GM12878 (cell line): ENCODE data around the gene NKAIN1. TPM values are rescaled to one million over a fixed set of nuclear protein-coding genes. Genes with fewer than 3 reads are reported as not detected.

ENCODE experiments used
- CREB1 ChIP-seq: IDR thresholded peaks from 2 replicates; pipeline ENCODE4 v1.6.1; 2012; ENCODE audit warnings: low read depth, mild to moderate bottlenecking, inconsistent platforms
- GABPA ChIP-seq: IDR thresholded peaks from 2 replicates; pipeline ENCODE4 v1.6.1; 2014; ENCODE audit warnings: antibody characterized with exemption, low read depth, mild to moderate bottlenecking, inconsistent platforms
- JUNB ChIP-seq: IDR thresholded peaks from 2 replicates; pipeline ENCODE4 v1.6.1; 2016; ENCODE audit warnings: antibody characterized with exemption, mild to moderate bottlenecking
- JUND ChIP-seq: IDR thresholded peaks from 2 replicates; pipeline ENCODE4 v1.6.1; 2012; ENCODE audit warnings: low read depth, mild to moderate bottlenecking, low read length, improper control_type of control experiment, moderate library complexity
- KLF5 ChIP-seq: fragments of 450-650 bp; IDR thresholded peaks from 2 replicates; pipeline ENCODE4 v1.6.1; 2014; ENCODE audit warnings: mild to moderate bottlenecking; ENCODE audit not compliant: partially characterized antibody
- MXI1 ChIP-seq: fragments of 150-350 bp; IDR thresholded peaks from 2 replicates; pipeline ENCODE4 v1.6.1; 2011; ENCODE audit warnings: low read depth, mild to moderate bottlenecking, inconsistent platforms, low read length, improper control_type of control experiment
- MYB ChIP-seq: fragments of 150-350 bp; IDR thresholded peaks from 2 replicates; pipeline ENCODE4 v1.6.1; 2014; ENCODE audit warnings: mild to moderate bottlenecking, low read depth, low read length, borderline replicate concordance
- NR2C2 ChIP-seq: IDR thresholded peaks from 2 replicates; pipeline ENCODE4 v1.6.1; 2011; ENCODE audit warnings: borderline replicate concordance, low read depth; ENCODE audit not compliant: control insufficient read depth, insufficient read length
- RFX5 ChIP-seq: IDR thresholded peaks from 2 replicates; pipeline ENCODE4 v1.6.1; 2011; ENCODE audit warnings: low read depth, low read length, improper control_type of control experiment
- SP1 ChIP-seq: IDR thresholded peaks from one replicate; pipeline ENCODE4 v1.6.1; 2011; ENCODE audit warnings: low read depth, low read length
- TCF3 ChIP-seq: IDR thresholded peaks from 2 replicates; pipeline ENCODE4 v1.6.1; 2012; ENCODE audit warnings: low read depth, mild to moderate bottlenecking, low read length, borderline replicate concordance; ENCODE audit not compliant: insufficient read depth
- ZNF622 ChIP-seq: fragments of 450-650 bp; IDR thresholded peaks from 2 replicates; pipeline ENCODE4 v1.6.1; 2017; ENCODE audit warnings: mild to moderate bottlenecking, inconsistent platforms
- polyA plus RNA-seq, 11 experiments: library from polyadenylated mRNA; depleted of rRNA in 4 of 11; unstranded in 6 of 11; stranded (reverse) in 5 of 11; fragments of >200 nt; fragmentation: Nextera tagmentation in 4 of 11; fragmentation: Illumina TruSeq in 1 of 11; extraction: Ambion mirVana in 4 of 11; extraction: Trizol in 1 of 11; gene quantifications; 1 replicate in 1 of 11; 2 replicates in 10 of 11; pipeline versions ENCODE4 v1.2.1 to v1.2.3, GENCODE V29; 2011 to 2016; ENCODE audit warnings: inconsistent platforms in 2 of 11, missing spikeins in 2 of 11, low read depth in 1 of 11
- total RNA-seq, 4 experiments: library from RNA; depleted of rRNA in 3 of 4; stranded (reverse); fragments of >200 nt in 3 of 4; fragmentation: Illumina TruSeq in 1 of 4; extraction: Trizol in 1 of 4; gene quantifications; 2 replicates each; pipeline versions ENCODE4 v1.2.1 to v1.2.3, GENCODE V29; 2013 to 2021
- TF ChIP-seq, protein P1 (sequence below): IDR thresholded peaks from 2 replicates; pipeline ENCODE4 v1.6.1; 2012; ENCODE audit warnings: mild to moderate bottlenecking, low read depth, low read length

The NKAIN1 gene
- total and polyA plus RNA-seq, 10 of the 15 experiments (the other 5 are each of a cell fraction or from before 2014, with no cell fraction given), result not detected

DNA sequence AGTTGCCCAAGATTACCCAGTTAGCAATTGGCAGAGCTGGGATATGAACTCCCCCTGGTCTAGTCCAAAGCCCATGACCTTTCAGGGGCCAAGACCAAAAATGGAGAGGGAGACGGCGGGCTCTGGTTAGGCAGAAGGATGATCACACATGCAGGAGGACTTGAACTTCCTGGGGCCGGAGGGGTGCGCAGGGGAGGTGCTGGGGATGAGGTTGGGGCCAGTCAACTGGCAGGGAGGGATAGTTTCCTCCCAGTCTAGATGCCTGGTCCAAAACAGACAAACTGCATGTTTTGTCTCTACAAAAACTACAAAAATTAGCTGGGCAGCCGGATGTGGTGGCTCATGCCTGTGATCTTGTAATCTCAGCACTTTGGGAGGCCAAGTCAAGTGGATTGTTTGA, 78.1 kb downstream of the NKAIN1 start (continued):
- TF ChIP-seq, protein P1, sequence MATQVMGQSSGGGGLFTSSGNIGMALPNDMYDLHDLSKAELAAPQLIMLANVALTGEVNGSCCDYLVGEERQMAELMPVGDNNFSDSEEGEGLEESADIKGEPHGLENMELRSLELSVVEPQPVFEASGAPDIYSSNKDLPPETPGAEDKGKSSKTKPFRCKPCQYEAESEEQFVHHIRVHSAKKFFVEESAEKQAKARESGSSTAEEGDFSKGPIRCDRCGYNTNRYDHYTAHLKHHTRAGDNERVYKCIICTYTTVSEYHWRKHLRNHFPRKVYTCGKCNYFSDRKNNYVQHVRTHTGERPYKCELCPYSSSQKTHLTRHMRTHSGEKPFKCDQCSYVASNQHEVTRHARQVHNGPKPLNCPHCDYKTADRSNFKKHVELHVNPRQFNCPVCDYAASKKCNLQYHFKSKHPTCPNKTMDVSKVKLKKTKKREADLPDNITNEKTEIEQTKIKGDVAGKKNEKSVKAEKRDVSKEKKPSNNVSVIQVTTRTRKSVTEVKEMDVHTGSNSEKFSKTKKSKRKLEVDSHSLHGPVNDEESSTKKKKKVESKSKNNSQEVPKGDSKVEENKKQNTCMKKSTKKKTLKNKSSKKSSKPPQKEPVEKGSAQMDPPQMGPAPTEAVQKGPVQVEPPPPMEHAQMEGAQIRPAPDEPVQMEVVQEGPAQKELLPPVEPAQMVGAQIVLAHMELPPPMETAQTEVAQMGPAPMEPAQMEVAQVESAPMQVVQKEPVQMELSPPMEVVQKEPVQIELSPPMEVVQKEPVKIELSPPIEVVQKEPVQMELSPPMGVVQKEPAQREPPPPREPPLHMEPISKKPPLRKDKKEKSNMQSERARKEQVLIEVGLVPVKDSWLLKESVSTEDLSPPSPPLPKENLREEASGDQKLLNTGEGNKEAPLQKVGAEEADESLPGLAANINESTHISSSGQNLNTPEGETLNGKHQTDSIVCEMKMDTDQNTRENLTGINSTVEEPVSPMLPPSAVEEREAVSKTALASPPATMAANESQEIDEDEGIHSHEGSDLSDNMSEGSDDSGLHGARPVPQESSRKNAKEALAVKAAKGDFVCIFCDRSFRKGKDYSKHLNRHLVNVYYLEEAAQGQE, result no peak
- TF ChIP-seq KLF5, result no peak
- no peak for TF ChIP-seq MYB
- no peak for TF ChIP-seq SP1
- TF ChIP-seq RFX5, result no peak
- no peak for TF ChIP-seq CREB1
- no peak for TF ChIP-seq JUND
- TF ChIP-seq ZNF622, result no peak
- TF ChIP-seq MXI1, result no peak
- TF ChIP-seq GABPA, result no peak
- TF ChIP-seq NR2C2, result no peak
- TF ChIP-seq TCF3, result no peak
- TF ChIP-seq JUNB, result no peak
